Hepatocyte (in vitro differentiated cells): Measurements from ENCODE around the gene DCP2. TPM values are rescaled to one million over a fixed set of nuclear protein-coding genes. Genes with fewer than 3 reads are reported as not detected.

ENCODE experiments used
- DNase-seq: peaks from one replicate; pipeline ENCODE4 v3.0.0-alpha.2; 2016; ENCODE audit warnings: low spot score
- H2AFZ ChIP-seq: fragments of 200-600 bp; sonication (generic); 2 replicates; pipeline ENCODE4 v1.6.0; 2016; ENCODE audit warnings: antibody characterized with exemption, mild to moderate bottlenecking
- H3K27ac ChIP-seq: fragments of 200-600 bp; sonication (generic); 2 replicates; pipeline ENCODE4 v1.5.1; 2016; ENCODE audit warnings: mild to moderate bottlenecking
- H3K27me3 ChIP-seq: fragments of 200-600 bp; sonication (generic); 2 replicates; pipeline ENCODE4 v1.6.1; 2016
- H3K36me3 ChIP-seq: fragments of 200-600 bp; sonication (generic); replicated peaks from 2 replicates; pipeline ENCODE4 v1.5.1; 2016; ENCODE audit warnings: low read depth; ENCODE audit not compliant: insufficient read depth
- H3K4me1 ChIP-seq: fragments of 200-600 bp; sonication (generic); 2 replicates; pipeline ENCODE4 v1.5.1; 2016; ENCODE audit warnings: mild to moderate bottlenecking, moderate library complexity; ENCODE audit not compliant: insufficient read depth
- H3K4me2 ChIP-seq: fragments of 200-600 bp; sonication (generic); 2 replicates; pipeline ENCODE4 v1.6.0; 2016
- H3K4me3 ChIP-seq: fragments of 200-600 bp; sonication (generic); 2 replicates; pipeline ENCODE4 v1.5.1; 2016; ENCODE audit warnings: mild to moderate bottlenecking
- H3K79me2 ChIP-seq: fragments of 200-600 bp; sonication (generic); 2 replicates; pipeline ENCODE4 v1.6.0; 2017; ENCODE audit warnings: mild to moderate bottlenecking
- H3K9me2 ChIP-seq: fragments of 200-600 bp; sonication (generic); replicated peaks from 2 replicates; pipeline ENCODE4 v1.6.0; 2017; ENCODE audit warnings: mild to moderate bottlenecking; ENCODE audit not compliant: insufficient read depth
- H3K9me3 ChIP-seq: fragments of 200-600 bp; sonication (generic); 2 replicates; pipeline ENCODE4 v1.5.1; 2016; ENCODE audit warnings: low read depth, mild to moderate bottlenecking
- H4K20me1 ChIP-seq: fragments of 200-600 bp; sonication (generic); 2 replicates; pipeline ENCODE4 v1.6.0; 2016; ENCODE audit warnings: mild to moderate bottlenecking; ENCODE audit not compliant: insufficient read depth, poor library complexity, severe bottlenecking
- CTCF ChIP-seq: fragments of 200-600 bp; sonication (generic); IDR thresholded peaks from 2 replicates; pipeline ENCODE4 v1.5.1; 2016; ENCODE audit warnings: antibody characterized with exemption, mild to moderate bottlenecking; ENCODE audit not compliant: poor library complexity
- EZH2 ChIP-seq: fragments of 200-600 bp; sonication (generic); IDR thresholded peaks from 2 replicates; pipeline ENCODE4 v1.6.1; 2016; ENCODE audit warnings: antibody characterized with exemption, mild to moderate bottlenecking, borderline replicate concordance
- EZH2phosphoT487 ChIP-seq: fragments of 200-600 bp; sonication (generic); IDR thresholded peaks from one replicate; pipeline ENCODE4 v1.6.1; 2018; ENCODE audit warnings: antibody characterized with exemption, mild to moderate bottlenecking, low read depth, moderate library complexity; ENCODE audit not compliant: unreplicated experiment, severe bottlenecking
- WGBS: methylation state at CpG from one replicate; pipeline ENCODE4 v1.1.6; 2016; ENCODE audit warnings: low lambda C conversion rate; ENCODE audit errors: missing lambda C conversion rate; 5-methylcytosine and 5-hydroxymethylcytosine counted together
- polyA plus RNA-seq: library from polyadenylated mRNA; unstranded; fragments of >200 nt; fragmentation: Nextera tagmentation; extraction: Ambion mirVana; gene quantifications from 2 replicates; pipeline ENCODE4 v1.2.1, GENCODE V29; 2016
- total RNA-seq: library from RNA; depleted of rRNA; stranded (reverse); fragments of >200 nt; gene quantifications from 2 replicates; pipeline ENCODE4 v1.2.3, GENCODE V29; 2014

The DCP2 gene
- total and polyA plus RNA-seq, 2 experiments from 2014 or later = 8.8 to 41.9 TPM

- Histone ChIP-seq H3K9me2 (no peaks in the 10 kb centered on the region), H3K9me3 (no peaks in the 10 kb centered on the region), H3K27me3 (no peaks in the 10 kb centered on the region), H3K79me2 (peaks cover 10% of the 10 kb centered on the region), H2AFZ (no peak overlapping the region), H3K4me3 (no peak overlapping the region), H3K27ac (no peak overlapping the region), H3K4me1 (peaks cover 20% of the 10 kb centered on the region), H3K36me3 (no peaks in the 10 kb centered on the region), H4K20me1 (peaks cover under 1% of the 10 kb centered on the region), H3K4me2 (no peak overlapping the region)
- 73% methylated on average over 1 of the region's 1 CpG for WGBS
- TF ChIP-seq EZH2phosphoT487 = no peak
- TF ChIP-seq CTCF = no peak
- TF ChIP-seq EZH2 = no peak
- DNase-seq = no peak
These were observed 3.6 kb upstream of the DCP2 start for GRCh38 chr5:112973036-112973435.

DNA sequence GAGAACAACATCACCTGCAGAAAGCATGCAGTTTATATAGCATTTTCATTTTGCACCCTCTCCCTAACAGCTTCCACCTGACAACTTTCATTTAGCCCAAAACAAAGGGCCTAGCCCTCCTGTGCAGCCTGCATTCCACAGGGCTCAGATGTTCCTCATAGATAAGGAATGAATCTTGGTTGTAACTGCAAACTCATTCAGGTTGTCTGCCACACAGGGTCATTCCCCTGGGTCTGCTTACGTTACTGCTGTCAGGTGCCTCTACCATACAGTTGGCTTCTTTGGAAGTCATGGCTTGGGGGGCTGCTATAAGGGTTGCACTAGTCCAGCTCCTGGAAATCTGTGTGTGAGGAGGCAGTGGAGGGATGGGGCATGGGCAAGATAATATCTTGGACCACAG lies 2.7 kb upstream of the DCP2 start:
- Histone ChIP-seq H3K27ac (no peak overlapping the region), H3K36me3 (no peaks in the 10 kb centered on the region), H3K79me2 (peaks cover 18% of the 10 kb centered on the region), H3K4me2 (no peak overlapping the region), H3K9me3 (no peaks in the 10 kb centered on the region), H3K4me1 (peaks cover 20% of the 10 kb centered on the region), H4K20me1 (peaks cover 7% of the 10 kb centered on the region), H3K4me3 (no peak overlapping the region), H3K9me2 (no peaks in the 10 kb centered on the region), H3K27me3 (no peaks in the 10 kb centered on the region), H2AFZ (no peak overlapping the region)
- DNase-seq = no peak
- 44% methylated on average over 1 of the region's 1 CpG for WGBS
- TF ChIP-seq CTCF (no peak), EZH2 (no peak), EZH2phosphoT487 (no peak)

- TF ChIP-seq EZH2phosphoT487 (no peak), CTCF (no peak), EZH2 (no peak)
- no peaks in the 10 kb centered on the region for H3K27me3 ChIP-seq
- peaks cover 18% of the 10 kb centered on the region for H3K4me1 ChIP-seq
- WGBS = 89% methylated on average over 1 of the region's 1 CpG
- H4K20me1 ChIP-seq = peaks cover 16% of the 10 kb centered on the region
- H3K4me2 ChIP-seq = no peak overlapping the region
- no peaks in the 10 kb centered on the region for H3K36me3 ChIP-seq
- H2AFZ ChIP-seq = no peak overlapping the region
- DNase-seq = no peak
- no peaks in the 10 kb centered on the region for H3K9me3 ChIP-seq
- no peak overlapping the region for H3K27ac ChIP-seq
- H3K4me3 ChIP-seq = no peak overlapping the region
- peaks cover 28% of the 10 kb centered on the region for H3K79me2 ChIP-seq
- no peaks in the 10 kb centered on the region for H3K9me2 ChIP-seq
These were observed 1.7 kb upstream of the DCP2 start for GRCh38 chr5:112974901-112975300.
